OCI-LY1 (cell line): ENCODE data around the gene CRABP1.

Source experiments
- CTCF ChIP-seq: fragments of 200-600 bp; sonication (generic), shearing (Covaris generic); IDR thresholded peaks from 2 replicates; pipeline ENCODE4 v1.5.1; 2017; ENCODE audit warnings: mild to moderate bottlenecking, antibody characterized with exemption, low read length, moderate library complexity, mixed read lengths
- EZH2 ChIP-seq: fragments of 200-600 bp; sonication (generic), shearing (Covaris generic); IDR thresholded peaks from 2 replicates; pipeline ENCODE4 v1.8.0; 2017; ENCODE audit warnings: borderline replicate concordance, mixed run types, mild to moderate bottlenecking, antibody characterized with exemption, low read length, moderate library complexity, mixed read lengths

DNA sequence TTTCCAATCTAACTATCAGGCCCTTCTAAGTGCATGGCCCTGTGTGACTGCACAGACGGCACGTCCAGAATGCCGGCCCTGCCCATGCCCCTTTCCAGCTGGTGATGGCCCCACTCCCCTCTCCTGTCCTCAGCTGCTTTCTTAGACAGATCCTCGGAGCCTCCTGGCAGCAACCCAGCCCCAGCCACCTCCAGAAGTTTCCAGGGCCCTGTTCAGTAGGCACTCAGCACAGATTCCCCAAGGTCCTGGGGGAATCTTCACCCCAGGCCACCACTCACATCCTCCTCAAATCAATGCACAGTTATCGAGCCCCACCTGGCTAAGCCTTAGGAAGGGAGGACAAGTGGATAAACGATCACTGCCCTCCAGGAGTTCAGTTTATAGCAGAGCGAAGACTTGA lies 1.4 kb upstream of the CRABP1 start:
- TF ChIP-seq CTCF: no peak
- no peak for TF ChIP-seq EZH2
